ENCODE results near the gene FAHD1.

FAHD1 gene
- 12.1 to 14.1 reads per million in 2 donors for total RNA-seq

DNA sequence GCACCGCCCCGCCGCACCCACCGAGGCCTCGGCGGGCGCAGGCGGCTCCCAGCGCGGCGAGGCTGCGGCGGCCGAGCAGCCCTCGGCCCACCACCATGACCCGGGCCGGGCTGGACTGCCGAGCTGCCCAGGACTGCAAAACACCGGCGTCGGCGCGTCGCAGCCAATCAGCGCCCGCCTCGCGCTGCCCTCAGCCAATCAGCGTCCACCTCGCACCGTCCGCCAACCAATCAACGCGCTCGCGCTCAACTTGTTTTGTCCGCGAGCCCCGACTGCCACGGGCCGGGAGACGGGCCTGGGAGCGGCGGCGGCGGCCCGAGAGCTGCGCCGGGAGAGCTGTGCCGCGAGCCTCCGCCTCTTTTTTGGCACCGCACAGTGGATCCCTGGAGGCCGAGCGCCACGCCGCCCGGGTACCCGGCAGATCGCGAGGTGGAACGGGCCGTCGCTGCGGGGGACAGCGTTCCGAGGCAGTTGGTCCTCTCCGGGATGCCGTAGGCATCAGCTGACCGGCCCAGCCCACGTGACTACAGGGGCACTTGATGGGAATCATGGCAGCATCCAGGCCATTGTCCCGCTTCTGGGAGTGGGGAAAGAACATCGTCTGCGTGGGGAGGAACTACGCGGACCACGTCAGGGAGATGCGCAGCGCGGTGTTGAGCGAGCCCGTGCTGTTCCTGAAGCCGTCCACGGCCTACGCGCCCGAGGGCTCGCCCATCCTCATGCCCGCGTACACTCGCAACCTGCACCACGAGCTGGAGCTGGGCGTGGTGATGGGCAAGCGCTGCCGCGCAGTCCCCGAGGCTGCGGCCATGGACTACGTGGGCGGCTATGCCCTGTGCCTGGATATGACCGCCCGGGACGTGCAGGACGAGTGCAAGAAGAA is at the start of gene FAHD1, which contains the start of gene HAGH:
FAHD1 (plus strand) TSS at position 516 of the 883 bp plus-strand sequence; CDS start at position 549, 33 bp downstream.
HAGH (minus strand) TSS at position 135 of the 883 bp plus-strand sequence; CDS start at position 97, 38 bp downstream.
- DNase-seq: peak; percentile 80

DNA sequence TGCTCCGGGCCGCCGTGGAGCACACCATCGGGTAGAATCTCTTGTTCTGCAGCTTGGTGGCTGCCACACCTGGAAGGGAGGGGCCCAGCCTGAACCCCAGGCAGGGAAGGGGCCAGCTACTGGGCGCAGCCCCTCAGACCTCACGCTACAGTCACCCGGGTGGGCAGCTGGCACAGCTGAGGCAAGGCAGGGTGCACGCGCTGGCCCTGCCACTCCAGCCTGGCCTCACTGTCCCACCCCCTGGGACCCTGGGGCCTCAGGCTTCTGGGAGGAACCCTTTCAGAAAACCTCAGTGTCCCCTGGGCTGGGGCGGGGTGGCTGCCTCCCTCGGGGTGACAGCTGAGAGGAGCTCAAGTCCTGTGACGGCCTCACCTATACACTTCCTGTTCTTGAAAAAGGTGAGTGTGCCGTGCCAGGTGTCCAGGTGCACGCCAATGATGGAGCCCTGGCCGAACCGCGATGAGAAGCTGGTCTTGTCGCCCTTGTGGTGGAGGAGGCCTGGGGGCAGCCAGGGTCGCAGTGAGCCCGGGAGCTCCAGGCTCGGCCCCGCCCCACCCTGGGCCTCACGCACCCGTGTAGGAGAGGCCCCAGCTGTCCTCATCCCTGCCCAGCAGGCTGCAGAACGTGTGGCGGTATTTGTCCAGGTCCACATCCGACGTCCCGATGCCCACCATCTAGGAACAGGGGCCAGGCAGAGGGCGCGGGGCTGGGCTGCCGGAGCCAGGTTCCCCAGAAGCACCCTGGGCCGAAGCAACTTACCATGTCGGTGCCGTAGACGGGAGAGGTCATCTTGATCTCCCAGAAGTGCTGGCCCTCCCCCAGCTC is 49.4 kb upstream of the FAHD1 start:
- DNase-seq: no peak

GRCh38 chr16:1778200-1779179 is 48.5 kb upstream of the FAHD1 start:
- no peak for DNase-seq

DNA sequence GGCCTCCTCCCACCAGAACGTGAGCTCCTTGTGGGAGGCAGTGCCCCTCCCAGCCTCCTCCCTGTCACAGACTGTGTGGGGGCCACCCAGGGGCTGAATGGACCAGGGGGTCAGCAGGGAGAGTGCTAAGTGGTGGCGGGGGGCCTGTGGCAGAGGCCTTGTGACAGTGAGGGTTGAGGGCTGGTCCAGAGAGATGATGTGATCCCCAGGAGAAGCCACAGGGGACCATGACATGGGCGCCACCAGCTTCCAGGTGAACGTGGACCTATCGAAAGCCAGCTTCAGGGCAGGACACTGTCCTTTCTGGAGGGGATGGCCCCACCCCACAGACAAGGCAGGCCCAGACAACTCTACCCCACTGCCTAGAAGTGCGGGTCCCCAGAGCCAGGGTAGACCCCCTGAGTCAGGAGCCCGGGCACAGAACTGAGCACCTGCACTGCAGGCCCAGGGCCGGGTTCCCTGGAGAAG is 47.7 kb upstream of the FAHD1 start:
- no peak for DNase-seq

DNA sequence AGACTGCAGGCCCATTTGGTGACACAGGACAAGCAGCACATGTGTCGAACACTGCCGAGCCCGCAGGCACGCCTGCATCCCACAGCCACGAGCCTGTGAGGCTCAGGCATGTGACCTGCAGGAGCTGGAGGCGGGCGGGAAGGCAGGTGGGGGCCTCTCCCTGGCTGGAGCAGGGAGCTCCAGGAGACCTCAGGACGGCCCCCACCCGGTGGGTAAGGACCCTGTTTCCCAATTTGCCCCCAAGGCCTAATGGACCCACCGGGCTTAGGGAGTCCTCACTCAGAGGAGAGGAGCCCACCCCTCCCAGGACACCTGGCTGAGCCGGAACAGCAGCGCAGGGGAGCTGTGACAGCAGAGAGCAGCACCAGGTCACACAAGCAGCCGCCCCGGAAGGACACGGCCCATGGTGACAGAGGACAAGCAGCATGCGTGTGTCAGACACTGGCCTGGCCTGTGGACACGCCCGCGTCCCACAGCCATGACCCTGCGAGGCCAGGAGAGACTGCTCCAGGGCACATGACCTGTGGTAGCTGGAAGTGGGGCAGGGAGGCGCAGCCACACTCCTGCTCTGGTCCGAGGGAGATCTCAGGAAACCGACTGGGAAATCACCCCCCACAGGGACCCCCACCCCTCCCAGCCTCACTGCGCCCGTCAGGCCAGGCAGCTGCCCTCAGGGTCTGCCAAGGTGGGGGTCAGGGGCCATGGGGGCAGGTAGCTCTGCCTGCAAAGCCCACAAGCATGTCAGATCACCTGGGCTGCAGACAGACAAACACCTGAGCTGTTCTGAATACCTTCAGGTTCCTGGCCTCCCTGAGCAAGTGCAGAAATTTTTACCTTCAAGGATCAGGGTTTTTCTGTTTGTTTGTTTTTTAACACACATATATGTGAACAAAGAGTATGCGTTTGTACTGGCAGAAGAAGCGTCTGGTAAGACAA is 47.0 kb upstream of the FAHD1 start:
- no peak for DNase-seq

- no peak for DNase-seq
These were observed 46.3 kb upstream of the FAHD1 start for GRCh38 chr16:1780677-1781072.

DNA sequence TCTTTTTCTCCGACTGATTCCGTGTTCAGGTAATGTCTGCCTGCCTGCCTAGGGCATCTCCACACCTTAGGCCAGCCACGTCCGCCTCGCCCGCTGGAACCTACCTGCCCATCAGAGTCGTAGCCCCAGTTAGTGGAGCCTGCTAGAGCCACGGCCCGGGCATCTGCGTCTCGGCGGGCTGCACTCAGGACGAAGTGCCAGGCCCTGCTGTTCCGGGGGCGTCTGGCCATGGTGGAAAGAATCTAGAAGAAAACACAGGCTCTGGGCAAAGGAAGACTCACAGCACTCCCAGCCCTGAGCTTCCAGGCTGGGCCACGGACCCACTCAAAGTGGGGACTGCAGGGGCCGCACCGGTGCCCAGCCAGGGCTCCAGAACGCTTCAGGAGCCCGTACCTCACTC is 45.8 kb upstream of the FAHD1 start:
- DNase-seq: no peak

- no peak for DNase-seq
These were observed 45.1 kb upstream of the FAHD1 start for GRCh38 chr16:1781758-1782407.

- peak; percentile 95 for DNase-seq
These were observed 44.4 kb upstream of the FAHD1 start, which contains the start of the genes NUBP2 and SPSB3 for GRCh38 chr16:1782408-1783264. TSS of gene NUBP2 (plus strand) at chr16:1782960. CDS start at chr16:1783021, 61 bp downstream. TSS of gene SPSB3 (minus strand) at chr16:1782571. CDS start at chr16:1781483, 1,088 bp downstream.

DNA sequence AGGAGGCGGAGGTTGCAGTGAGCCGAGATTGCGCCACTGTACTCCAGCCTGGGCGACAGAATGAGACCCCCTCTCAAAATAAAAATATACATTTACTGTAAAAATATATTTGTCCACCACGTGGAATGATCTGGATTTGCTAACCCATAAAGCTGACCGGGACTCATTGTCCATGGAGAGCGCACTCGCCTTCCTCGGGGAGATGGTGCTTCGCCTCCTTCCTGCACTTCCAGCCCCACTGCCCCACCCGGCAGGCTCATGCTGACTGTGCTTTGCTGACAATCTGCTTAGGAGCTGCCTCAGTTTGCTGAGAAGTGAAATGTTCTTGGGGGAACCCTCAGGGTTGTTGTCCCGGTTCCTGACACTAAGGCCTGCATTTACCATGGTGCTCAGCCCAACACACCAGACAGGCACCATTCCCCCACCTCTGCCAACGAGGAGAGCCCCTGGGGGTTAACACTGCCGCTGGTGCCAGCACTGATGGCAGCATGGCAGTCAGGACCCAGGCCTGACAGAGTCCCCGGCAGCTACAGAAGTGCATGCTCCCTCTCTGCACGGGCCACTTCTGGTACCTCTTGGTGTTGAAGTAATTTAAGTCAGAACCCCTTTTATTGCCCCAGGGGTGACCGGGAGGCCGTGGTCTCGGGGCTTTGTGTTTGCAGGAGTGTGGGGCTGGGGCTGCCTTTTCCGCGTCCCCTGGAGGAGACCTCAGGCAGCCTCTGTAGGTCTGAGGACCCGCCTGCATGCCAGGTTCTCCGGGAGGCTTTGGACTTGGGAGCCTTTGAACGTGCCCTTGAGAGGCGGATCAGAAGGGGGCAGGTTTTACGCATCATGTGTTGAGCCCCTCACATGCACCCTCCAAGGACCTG is 41.8 kb upstream of the FAHD1 start:
- no peak for DNase-seq

- DNase-seq: no peak
These were observed 41.2 kb upstream of the FAHD1 start for GRCh38 chr16:1785846-1786170.

DNA sequence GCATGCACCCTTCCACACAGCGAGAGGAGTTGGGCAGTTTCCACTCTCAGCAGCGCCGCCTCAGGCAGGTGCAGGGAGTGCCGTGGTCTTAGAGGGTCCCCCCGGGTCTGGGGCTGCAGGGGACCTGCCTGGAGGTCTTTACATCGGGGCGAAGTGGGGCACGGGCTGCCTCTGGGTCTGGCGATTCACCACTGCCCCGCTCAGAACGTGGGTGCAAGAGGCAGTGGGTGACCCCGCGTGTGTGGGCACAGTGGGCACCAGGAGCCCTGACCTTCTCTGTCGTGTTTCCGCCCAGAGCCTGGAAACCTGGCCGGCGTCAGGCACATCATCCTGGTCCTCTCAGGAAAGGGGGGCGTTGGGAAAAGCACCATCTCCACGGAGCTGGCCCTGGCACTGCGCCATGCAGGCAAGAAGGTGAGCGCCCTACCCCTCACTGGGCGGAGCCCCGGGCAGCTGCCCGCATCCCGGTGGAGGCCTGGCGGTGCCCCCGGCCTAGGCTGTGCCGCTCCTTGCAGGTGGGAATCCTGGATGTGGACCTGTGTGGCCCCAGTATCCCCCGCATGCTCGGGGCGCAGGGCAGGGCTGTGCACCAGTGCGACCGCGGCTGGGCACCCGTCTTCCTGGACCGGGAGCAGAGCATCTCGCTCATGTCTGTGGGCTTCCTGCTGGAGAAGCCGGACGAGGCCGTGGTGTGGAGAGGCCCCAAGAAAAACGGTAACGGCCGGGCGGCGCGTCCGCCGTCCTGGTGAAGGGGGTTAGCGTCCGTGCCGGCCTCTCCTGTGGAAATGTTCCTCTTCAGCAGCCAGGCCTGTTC is 40.6 kb upstream of the FAHD1 start:
- no peak for DNase-seq

DNA sequence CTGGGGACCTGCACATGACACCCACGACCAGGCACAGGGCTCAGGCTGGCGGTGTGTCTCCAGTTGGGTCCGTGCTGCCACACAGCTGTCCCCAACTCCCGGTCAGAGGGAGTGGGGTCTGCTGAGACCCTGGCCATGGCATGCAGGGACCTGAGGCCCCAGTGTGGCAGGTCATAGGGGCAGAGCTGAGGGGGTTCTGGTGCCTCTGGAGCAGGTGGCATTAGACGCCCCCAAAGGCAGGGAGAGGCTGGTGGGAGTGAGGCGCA is 40.0 kb upstream of the FAHD1 start:
- no peak for DNase-seq

DNA sequence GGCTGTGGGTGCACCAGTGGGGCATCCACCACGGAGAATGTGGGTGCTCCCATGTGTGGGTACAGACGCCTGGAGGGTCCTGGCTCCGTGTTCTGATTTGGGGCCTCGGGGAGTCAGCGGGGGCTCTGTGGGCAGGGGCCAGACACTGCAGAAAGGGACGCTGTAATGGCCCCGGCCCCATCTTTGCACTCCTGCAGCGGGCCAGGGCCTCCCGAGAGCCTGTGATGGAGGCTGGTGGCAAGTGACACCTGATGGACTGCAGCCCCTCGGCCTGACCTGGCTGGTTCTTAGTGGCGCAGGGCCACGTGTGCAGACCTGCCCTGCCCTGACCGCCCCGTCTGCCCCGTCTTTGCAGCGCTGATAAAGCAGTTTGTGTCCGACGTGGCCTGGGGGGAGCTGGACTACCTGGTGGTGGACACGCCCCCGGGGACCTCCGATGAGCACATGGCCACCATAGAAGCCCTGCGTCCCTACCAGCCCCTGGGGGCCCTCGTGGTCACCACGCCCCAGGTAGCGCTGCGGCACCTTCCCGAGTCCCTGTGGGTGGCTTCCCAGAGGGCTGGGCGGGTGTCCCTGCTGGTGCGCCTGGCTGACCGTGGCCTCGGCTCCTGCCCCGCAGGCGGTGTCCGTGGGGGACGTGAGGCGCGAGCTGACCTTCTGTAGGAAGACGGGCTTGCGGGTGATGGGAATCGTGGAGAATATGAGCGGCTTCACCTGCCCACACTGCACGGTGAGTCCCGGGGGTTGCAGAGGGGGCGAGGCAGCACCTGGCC is 39.5 kb upstream of the FAHD1 start:
- DNase-seq: no peak

DNA sequence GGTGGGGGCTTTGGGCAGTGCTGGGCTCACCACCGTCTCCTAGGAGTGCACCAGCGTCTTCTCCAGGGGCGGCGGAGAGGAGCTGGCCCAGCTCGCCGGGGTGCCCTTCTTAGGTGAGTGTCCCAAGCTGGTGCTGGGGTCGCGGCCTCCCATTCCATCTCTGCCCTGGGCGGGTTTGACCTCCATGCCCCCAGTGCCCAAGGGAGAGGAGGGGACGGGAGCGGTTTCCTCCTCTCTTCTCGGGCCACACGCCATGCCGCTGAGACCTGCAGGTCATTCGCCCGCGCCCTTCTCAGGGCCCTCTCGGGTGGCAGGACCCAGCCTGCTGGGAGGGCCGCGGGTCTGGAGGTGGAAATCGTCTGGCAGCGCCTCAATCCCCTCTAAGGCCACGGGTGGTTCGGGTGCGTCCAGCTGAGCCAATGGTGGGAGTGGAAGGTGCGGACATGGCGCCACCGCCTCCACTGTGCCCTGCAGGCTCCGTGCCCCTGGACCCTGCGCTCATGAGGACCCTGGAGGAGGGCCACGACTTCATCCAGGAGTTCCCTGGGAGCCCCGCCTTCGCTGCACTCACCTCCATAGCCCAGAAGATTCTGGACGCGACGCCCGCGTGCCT is 38.8 kb upstream of the FAHD1 start:
- DNase-seq: no peak

GRCh38 chr16:1788708-1789100 is 38.3 kb upstream of the FAHD1 start:
- no peak for DNase-seq

DNA sequence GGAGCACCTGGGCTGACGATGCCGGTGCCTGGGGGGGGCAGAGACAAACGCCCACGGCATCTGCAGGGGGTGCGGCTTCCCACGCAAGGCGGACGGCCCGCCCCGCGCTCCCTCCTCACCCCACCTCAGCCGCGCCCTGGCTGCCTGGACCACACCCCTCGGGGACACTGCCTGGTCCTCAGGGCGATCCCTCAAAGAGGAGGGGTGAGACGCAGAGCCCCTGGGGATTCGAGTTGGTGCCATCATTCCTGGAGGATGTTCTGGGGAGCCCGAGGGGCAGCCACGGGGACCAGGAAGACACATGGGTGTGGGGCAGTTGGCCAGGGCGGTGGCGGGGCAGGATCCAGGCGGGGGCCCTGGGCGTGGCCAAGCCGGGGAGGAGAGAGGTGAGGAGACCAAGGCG is 37.4 kb upstream of the FAHD1 start:
- no peak for DNase-seq

All from activated gamma-delta T cell (primary cell).